ENCODE measurements around the gene CDCP1. TPM values are rescaled to one million over a fixed set of nuclear protein-coding genes. Genes with fewer than 3 reads are reported as not detected.

CDCP1 gene
- total RNA-seq, 4 donors from 2014 or later = 29.7 to 68.3 (median 61.5) TPM

GRCh38 chr3:45166321-45166879, 20.2 kb upstream of the CDCP1 start:
- TF ChIP-seq CTCF (IDR thresholded peaks at IDR 0.05) = no peak
- TF ChIP-seq POLR2A (IDR thresholded peaks at IDR 0.05) = no peak
- H3K36me3 ChIP-seq = no peaks in the 10 kb centered on the region
- H3K27ac ChIP-seq = no peak overlapping the region
- no peak for DNase-seq
- H3K4me3 ChIP-seq = no peak overlapping the region
- no peaks in the 10 kb centered on the region for H3K9me3 ChIP-seq
- H3K27me3 ChIP-seq = no peaks in the 10 kb centered on the region
- H3K4me1 ChIP-seq = peaks cover 0 to 8% (median 3%) of the 10 kb centered on the region in 4 donors

- no peak overlapping the region for H3K4me3 ChIP-seq
- H3K4me1 ChIP-seq = peaks cover 0 to 8% (median 3%) of the 10 kb centered on the region in 4 donors
- H3K27ac ChIP-seq = no peak overlapping the region
- H3K27me3 ChIP-seq = no peaks in the 10 kb centered on the region
- TF ChIP-seq POLR2A (IDR thresholded peaks at IDR 0.05) (no peak), CTCF (IDR thresholded peaks at IDR 0.05) (no peak)
- no peak for DNase-seq
- H3K36me3 ChIP-seq = no peaks in the 10 kb centered on the region
- H3K9me3 ChIP-seq = no peaks in the 10 kb centered on the region
Measured at GRCh38 chr3:45165497-45166283, 19.5 kb upstream of the CDCP1 start.

GRCh38 chr3:45164056-45164455, 17.9 kb upstream of the CDCP1 start:
- H3K36me3 ChIP-seq = no peaks in the 10 kb centered on the region
- TF ChIP-seq CTCF (IDR thresholded peaks at IDR 0.05) (no peak), POLR2A (IDR thresholded peaks at IDR 0.05) (no peak)
- no peak overlapping the region for H3K4me3 ChIP-seq
- H3K9me3 ChIP-seq = no peaks in the 10 kb centered on the region
- no peak overlapping the region for H3K27ac ChIP-seq
- no peak for DNase-seq
- H3K4me1 ChIP-seq = peaks cover 0 to 8% (median 3%) of the 10 kb centered on the region in 4 donors
- H3K27me3 ChIP-seq = no peaks in the 10 kb centered on the region

- no peaks in the 10 kb centered on the region for H3K36me3 ChIP-seq
- no peaks in the 10 kb centered on the region for H3K27me3 ChIP-seq
- DNase-seq = no peak
- TF ChIP-seq POLR2A (IDR thresholded peaks at IDR 0.05) (no peak), CTCF (IDR thresholded peaks at IDR 0.05) (no peak)
- H3K4me3 ChIP-seq = no peak overlapping the region
- H3K27ac ChIP-seq = no peak overlapping the region
- H3K9me3 ChIP-seq = no peaks in the 10 kb centered on the region
- peaks cover 0 to 8% (median 3%) of the 10 kb centered on the region in 4 donors for H3K4me1 ChIP-seq
Measured at GRCh38 chr3:45163481-45163880, 17.3 kb upstream of the CDCP1 start.

GRCh38 chr3:45154641-45155147, 8.5 kb upstream of the CDCP1 start:
- DNase-seq = no peak
- no peak overlapping the region for H3K27ac ChIP-seq
- TF ChIP-seq POLR2A (IDR thresholded peaks at IDR 0.05) (no peak), CTCF (IDR thresholded peaks at IDR 0.05) (no peak)
- no peaks in the 10 kb centered on the region for H3K4me1 ChIP-seq
- no peaks in the 10 kb centered on the region for H3K27me3 ChIP-seq
- no peak overlapping the region for H3K4me3 ChIP-seq
- no peaks in the 10 kb centered on the region for H3K36me3 ChIP-seq
- H3K9me3 ChIP-seq = no peaks in the 10 kb centered on the region
